PFSK-1 (cell line): Measurements from ENCODE around the gene PEX12.

Experiments
- FOXP2 ChIP-seq: optimal IDR thresholded peaks from 2 replicates; pipeline ENCODE3; 2011; ENCODE audit warnings: borderline replicate concordance, control low read depth, inconsistent platforms; ENCODE audit not compliant: insufficient read depth; ENCODE audit errors: extremely low read length, extremely low read depth
- POLR2AphosphoS5 ChIP-seq: IDR thresholded peaks from 2 replicates; pipeline ENCODE4 v1.6.1; 2012; ENCODE audit warnings: low read depth, mild to moderate bottlenecking, control low read depth, low read length, moderate library complexity
- SIN3A ChIP-seq: IDR thresholded peaks from 2 replicates; pipeline ENCODE4 v1.6.1; 2012; ENCODE audit warnings: mild to moderate bottlenecking, low read length, moderate library complexity, borderline replicate concordance; ENCODE audit not compliant: insufficient read depth
- TAF1 ChIP-seq: IDR thresholded peaks from 2 replicates; pipeline ENCODE4 v1.6.1; 2012; ENCODE audit warnings: low read length, control low read depth, borderline replicate concordance; ENCODE audit not compliant: insufficient read depth
- TF ChIP-seq, protein P1 (sequence below), 2 experiments: IDR thresholded peaks; 2 replicates each; pipeline versions ENCODE4 v1.6.1 to v1.8.0; 2011 to 2012; ENCODE audit warnings: low read depth in 2 of 2, low read length in 2 of 2, control low read depth in 1 of 2, inconsistent platforms in 1 of 2, mild to moderate bottlenecking in 1 of 2, moderate library complexity in 1 of 2; ENCODE audit not compliant: insufficient read depth in 1 of 2

Gene PEX12

DNA sequence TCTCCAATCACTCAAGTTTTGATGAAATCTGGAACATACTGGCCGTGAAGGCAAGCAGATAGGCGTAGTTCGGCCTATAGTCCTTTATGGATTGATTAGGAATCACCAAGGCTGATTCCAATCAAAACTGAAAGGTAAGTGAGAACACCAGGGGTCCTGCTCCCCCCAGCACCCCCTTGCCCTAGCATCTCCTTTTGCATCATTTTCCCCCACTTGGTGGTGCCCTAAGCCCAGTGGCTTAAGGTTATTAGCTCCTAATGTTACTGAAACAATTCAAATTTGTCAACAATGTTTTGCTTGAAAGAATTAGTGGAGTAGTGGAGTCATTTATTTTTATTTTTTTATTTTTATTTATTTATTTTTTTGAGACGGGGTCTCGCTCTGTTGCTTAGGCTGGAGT, 22.7 kb downstream of the PEX12 start:
- TF ChIP-seq POLR2AphosphoS5 (no peak), TAF1 (no peak), FOXP2 (no peak), SIN3A (no peak)
- TF ChIP-seq, protein P1, sequence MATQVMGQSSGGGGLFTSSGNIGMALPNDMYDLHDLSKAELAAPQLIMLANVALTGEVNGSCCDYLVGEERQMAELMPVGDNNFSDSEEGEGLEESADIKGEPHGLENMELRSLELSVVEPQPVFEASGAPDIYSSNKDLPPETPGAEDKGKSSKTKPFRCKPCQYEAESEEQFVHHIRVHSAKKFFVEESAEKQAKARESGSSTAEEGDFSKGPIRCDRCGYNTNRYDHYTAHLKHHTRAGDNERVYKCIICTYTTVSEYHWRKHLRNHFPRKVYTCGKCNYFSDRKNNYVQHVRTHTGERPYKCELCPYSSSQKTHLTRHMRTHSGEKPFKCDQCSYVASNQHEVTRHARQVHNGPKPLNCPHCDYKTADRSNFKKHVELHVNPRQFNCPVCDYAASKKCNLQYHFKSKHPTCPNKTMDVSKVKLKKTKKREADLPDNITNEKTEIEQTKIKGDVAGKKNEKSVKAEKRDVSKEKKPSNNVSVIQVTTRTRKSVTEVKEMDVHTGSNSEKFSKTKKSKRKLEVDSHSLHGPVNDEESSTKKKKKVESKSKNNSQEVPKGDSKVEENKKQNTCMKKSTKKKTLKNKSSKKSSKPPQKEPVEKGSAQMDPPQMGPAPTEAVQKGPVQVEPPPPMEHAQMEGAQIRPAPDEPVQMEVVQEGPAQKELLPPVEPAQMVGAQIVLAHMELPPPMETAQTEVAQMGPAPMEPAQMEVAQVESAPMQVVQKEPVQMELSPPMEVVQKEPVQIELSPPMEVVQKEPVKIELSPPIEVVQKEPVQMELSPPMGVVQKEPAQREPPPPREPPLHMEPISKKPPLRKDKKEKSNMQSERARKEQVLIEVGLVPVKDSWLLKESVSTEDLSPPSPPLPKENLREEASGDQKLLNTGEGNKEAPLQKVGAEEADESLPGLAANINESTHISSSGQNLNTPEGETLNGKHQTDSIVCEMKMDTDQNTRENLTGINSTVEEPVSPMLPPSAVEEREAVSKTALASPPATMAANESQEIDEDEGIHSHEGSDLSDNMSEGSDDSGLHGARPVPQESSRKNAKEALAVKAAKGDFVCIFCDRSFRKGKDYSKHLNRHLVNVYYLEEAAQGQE (IDR thresholded peaks at IDR 0.05; ENCODE audit: insufficient read depth in 1 of 2, low read depth in 2 of 2, low read length in 2 of 2) = no peak

DNA sequence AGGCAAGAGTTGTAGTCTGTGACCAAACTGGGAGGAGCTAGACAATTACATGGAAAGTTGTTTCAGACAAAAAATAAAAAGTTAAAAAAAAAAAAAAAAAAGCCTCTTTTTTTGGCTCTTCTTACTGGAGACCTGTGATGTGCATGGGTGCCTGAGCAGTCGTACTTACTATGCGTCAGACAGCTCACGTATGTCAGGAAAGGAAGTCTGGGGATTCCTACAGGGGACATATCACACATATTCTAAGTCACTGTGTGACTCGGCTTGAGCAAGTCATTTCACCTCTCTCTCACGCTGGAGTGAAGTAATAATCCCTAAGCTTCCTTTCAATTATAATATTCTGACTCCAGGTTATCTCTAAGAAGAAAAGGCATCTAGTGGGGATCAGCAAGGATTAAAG, 23.7 kb downstream of the PEX12 start:
- TF ChIP-seq FOXP2 (no peak), TAF1 (no peak), POLR2AphosphoS5 (no peak), SIN3A (no peak)
- TF ChIP-seq, protein P1 (IDR thresholded peaks at IDR 0.05; ENCODE audit: insufficient read depth in 1 of 2, low read depth in 2 of 2, low read length in 2 of 2) = no peak

DNA sequence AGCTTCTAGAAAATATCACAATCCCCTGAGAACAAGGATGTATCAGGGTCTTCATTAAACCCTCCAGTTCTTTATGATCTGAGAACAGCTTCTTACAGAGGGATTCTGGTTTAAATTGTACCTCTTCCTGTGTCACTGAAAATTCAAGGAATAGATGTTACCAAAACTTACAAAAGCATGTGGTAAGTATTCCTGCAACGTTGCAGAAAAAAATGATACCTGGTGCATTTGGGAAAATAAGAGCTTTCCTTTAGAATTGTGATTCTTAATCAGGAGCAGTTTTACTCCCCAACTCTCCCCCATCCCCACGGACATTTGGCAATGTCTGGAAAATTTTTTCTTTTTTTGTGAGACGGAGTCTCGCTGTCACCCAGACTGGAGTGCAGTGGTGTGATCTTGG, 25.1 kb downstream of the PEX12 start:
- TF ChIP-seq SIN3A (no peak), FOXP2 (no peak), POLR2AphosphoS5 (no peak), TAF1 (no peak)
- TF ChIP-seq, protein P1 (IDR thresholded peaks at IDR 0.05; ENCODE audit: insufficient read depth in 1 of 2, low read depth in 2 of 2, low read length in 2 of 2) = no peak

DNA sequence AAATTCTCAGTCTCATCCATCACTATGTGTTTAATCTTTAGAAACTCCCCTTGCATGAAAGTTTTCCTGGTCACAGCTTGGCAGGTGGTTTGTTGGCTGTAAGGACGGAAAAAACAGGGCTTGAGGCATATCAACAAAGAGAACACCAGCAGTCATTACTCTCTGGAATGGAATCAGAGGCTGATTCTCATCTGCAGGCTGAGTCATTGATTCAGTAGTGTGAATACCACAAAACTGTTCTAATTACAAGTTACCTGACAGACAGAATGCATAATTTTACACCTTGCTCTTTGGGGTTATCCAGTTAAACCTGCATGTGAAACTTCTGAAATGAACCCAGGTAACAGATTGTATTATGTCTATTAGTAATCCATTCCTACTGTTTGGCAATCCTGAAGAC, 29.4 kb downstream of the PEX12 start:
- TF ChIP-seq FOXP2 (no peak), SIN3A (no peak), TAF1 (no peak), POLR2AphosphoS5 (no peak)
- TF ChIP-seq, protein P1 (IDR thresholded peaks at IDR 0.05; ENCODE audit: insufficient read depth in 1 of 2, low read depth in 2 of 2, low read length in 2 of 2) = no peak

DNA sequence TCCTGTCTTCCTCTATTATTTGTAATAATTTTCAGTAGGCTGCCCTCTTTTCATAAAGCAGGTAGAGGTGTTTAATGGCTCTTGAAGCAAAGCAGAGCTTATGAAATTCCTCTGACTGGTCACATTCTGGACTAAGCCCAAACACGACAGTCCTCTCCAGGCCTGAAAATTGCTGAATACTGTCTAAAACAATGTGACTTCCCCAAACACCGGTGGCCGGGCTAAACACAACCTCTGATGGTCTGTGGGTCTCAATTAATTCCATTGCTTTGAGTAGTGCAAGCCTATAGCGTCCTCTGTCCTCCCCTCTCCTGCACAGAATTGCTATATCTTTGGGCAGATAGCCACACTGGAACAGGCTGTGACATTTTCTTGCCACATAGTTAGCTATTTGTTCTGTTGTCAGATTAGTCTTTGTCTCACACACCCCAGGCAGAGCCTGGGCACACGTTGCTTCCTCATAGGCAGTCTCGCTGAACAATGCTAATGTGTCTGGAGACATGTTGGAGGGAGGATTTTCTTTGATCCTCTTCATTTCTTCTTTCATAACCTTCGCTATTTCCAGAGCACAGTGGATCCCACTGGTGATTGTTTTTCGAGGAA, 30.1 kb downstream of the PEX12 start:
- TF ChIP-seq TAF1 (no peak), POLR2AphosphoS5 (no peak)
- TF ChIP-seq, protein P1 (IDR thresholded peaks at IDR 0.05; ENCODE audit: insufficient read depth in 1 of 2, low read depth in 2 of 2, low read length in 2 of 2) = no peak
